Pancreas (tissue), 10 donors: ENCODE results near the gene PAM. TPM values are rescaled to one million over a fixed set of nuclear protein-coding genes. Genes with fewer than 3 reads are reported as not detected.

Experiments
- ATAC-seq, 4 donors: fragments of 200-7000 bp; cut with Tn5 transposase; one replicate each; pipeline versions ENCODE4 v1.8.0 to v1.9.1; 2020; ENCODE audit warnings: mild to moderate bottlenecking in 4 of 4, moderate library complexity in 4 of 4
- DNase-seq, 6 donors: peaks; one replicate each; pipeline ENCODE4 v3.0.0-alpha.2; 2020
- FAIRE-seq: peaks from 2 replicates; lab custom pipeline; 2012; peaks lifted over from hg19 to GRCh38; lab: Jason Lieb, UNC
- H3K27ac ChIP-seq, 4 donors: fragments of 200-600 bp; sonication (generic); 1 replicate in 3 of 4; 2 replicates in 1 of 4; pipeline versions ENCODE4 v1.5.0 to v1.8.0; 2020
- H3K27me3 ChIP-seq, 4 donors: fragments of 200-600 bp; one replicate each; pipeline ENCODE4 v1.8.0; 2021
- H3K36me3 ChIP-seq, 3 donors: fragments of 200-600 bp; sonication (generic) in 1 of 3; one replicate each; pipeline versions ENCODE4 v1.5.0 to v1.8.0; 2020 to 2021
- H3K4me1 ChIP-seq, 3 donors: fragments of 200-600 bp; one replicate each; pipeline ENCODE4 v1.8.0; 2021
- H3K4me3 ChIP-seq, 4 donors: fragments of 200-600 bp; sonication (generic) in 2 of 4; one replicate each; pipeline versions ENCODE4 v1.5.0 to v1.8.0; 2020 to 2021
- H3K9me3 ChIP-seq, 4 donors: fragments of 200-600 bp; one replicate each; pipeline ENCODE4 v1.8.0; 2021
- WGBS, 2 donors: extraction: QIAGEN DNeasy Blood & Tissue Kit; methylation state at CpG; one replicate each; pipeline ENCODE4 v1.1.7; 2013; 5-methylcytosine and 5-hydroxymethylcytosine counted together
- intact Hi-C, 3 donors: fragments of 100-400 bp; cut with DNase I; formaldehyde crosslinking; loops; one replicate each; pipeline versions ENCODE4 v1.11.1 to v1.14.2; 2022
- polyA plus RNA-seq, 2 donors: library from polyadenylated mRNA; stranded (reverse); fragments of 200-250 nt; gene quantifications; one replicate each; pipeline ENCODE4 v1.2.3, GENCODE V29; 2013
- total RNA-seq, 6 donors: library from RNA; stranded (reverse); fragmentation: NEBNext Ultra II Directional in 4 of 6; extraction: Animal tissue kit (Norgen Biotek cat#: 25700) in 4 of 6; gene quantifications; one replicate each; pipeline versions ENCODE4 v1.2.1 to v1.2.4, GENCODE V29; 2021 to 2023
- TF ChIP-seq, protein P1 (sequence below), 4 donors: fragments of 200-600 bp; sonication (generic) in 3 of 4; IDR thresholded peaks; one replicate each; pipeline versions ENCODE4 v1.5.0 to v1.8.0; 2021; ENCODE audit warnings: antibody characterized with exemption in 4 of 4
- donor health status: healthy with polysubstance abuse.
- donor health status: DM: no; HTN: no; CAD: no; lungs with moderate emphysema.
- donor health status: DM: no; HTN: no; CAD: no.
- donor health status: control.
- donor health status: control.
- donor health status: Bipolar disorder and iron deficiency.
- donor health status: DM: yes; HTN: yes; CAD: no.
- donor health status: DM: no; HTN: no; CAD: no.
- donor health status: DM: no; HTN: no; CAD: no.
- donor health status: DM: yes; HTN: yes; CAD: no.

Gene PAM
- total and polyA plus RNA-seq, 8 donors, result 47.0 to 242 (median 85.8) TPM

DNA sequence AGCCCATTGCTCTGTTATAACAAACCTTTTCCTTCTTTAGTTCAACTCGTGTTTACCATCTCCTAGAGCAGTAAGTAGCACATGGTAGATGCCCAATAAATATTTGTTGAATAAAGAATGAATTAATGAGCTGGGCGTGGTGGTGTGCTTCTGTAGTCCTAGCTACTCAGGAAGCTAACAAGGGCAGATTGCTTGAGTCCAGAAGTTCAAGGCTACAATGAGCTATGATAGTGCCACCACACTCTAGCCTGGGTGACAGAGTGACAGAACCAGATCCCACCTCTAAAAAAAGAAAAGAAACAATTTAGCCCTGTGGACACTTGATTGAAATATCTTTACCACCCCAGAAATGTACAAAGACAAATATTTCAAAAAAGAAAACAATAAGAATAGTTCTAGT, 14.6 kb upstream of the PAM start:
- Histone ChIP-seq H3K27me3 (no peaks in the 10 kb centered on the region), H3K36me3 (no peaks in the 10 kb centered on the region), H3K4me3 (no peak overlapping the region), H3K9me3 (no peaks in the 10 kb centered on the region), H3K4me1 (no peaks in the 10 kb centered on the region), H3K27ac (no peak overlapping the region)
- no peak for ATAC-seq
- 52 to 59% methylated on average over 2 of the region's 2 CpGs for WGBS, 2 donors
- FAIRE-seq, result no peak
- TF ChIP-seq, protein P1, sequence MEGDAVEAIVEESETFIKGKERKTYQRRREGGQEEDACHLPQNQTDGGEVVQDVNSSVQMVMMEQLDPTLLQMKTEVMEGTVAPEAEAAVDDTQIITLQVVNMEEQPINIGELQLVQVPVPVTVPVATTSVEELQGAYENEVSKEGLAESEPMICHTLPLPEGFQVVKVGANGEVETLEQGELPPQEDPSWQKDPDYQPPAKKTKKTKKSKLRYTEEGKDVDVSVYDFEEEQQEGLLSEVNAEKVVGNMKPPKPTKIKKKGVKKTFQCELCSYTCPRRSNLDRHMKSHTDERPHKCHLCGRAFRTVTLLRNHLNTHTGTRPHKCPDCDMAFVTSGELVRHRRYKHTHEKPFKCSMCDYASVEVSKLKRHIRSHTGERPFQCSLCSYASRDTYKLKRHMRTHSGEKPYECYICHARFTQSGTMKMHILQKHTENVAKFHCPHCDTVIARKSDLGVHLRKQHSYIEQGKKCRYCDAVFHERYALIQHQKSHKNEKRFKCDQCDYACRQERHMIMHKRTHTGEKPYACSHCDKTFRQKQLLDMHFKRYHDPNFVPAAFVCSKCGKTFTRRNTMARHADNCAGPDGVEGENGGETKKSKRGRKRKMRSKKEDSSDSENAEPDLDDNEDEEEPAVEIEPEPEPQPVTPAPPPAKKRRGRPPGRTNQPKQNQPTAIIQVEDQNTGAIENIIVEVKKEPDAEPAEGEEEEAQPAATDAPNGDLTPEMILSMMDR (IDR thresholded peaks at IDR 0.05), result no peak
- no peak for DNase-seq
- intact Hi-C loops, result no loop called here

DNA sequence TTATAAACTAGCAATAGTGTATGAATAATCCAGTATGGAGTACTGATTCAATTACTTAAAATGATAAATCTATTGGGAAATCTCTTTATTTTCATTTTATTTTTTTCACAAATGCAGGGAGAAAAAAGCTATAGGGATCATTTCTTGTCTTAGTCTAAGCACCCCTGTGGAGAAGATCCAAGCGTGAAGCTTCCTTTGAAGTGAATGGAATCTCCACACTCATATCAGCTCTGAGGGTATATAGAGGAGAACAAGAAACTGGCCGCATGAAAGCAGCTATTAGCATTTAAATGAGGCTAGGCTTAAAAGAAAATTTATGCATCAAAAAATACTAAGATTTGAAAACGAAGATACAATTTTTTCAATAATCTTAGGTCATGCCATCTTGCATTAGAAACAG, 12.9 kb upstream of the PAM start:
- intact Hi-C loops, result no loop called here
- H3K36me3 ChIP-seq, result no peaks in the 10 kb centered on the region
- DNase-seq (no peak), ATAC-seq (no peak), FAIRE-seq (no peak)
- H3K4me1 ChIP-seq, result no peaks in the 10 kb centered on the region
- H3K27me3 ChIP-seq, result no peaks in the 10 kb centered on the region
- H3K9me3 ChIP-seq, result no peaks in the 10 kb centered on the region
- no peak overlapping the region for H3K27ac ChIP-seq
- WGBS, 2 donors, result 75 to 81% methylated on average over 3 of the region's 3 CpGs
- TF ChIP-seq, protein P1 (IDR thresholded peaks at IDR 0.05), result no peak
- H3K4me3 ChIP-seq, result no peak overlapping the region

DNA sequence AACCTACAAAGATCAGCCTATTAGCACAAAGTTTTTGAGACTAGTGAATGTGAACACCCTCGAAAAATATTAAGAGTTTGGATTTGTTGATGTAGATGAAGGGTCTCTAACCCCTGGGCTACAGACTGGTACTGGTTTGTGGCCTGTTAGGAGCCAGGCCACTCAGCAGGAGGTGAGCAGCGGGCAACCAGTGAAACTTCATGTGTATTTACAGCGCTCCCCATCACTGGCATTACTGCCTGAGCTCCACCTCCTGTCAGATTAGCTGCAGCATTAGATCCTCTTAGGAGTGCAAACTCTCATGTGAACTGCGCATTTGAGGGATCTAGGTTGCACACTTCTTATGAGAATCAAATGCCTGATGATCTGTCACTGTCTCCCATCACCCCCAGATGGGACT, 11.2 kb upstream of the PAM start:
- Histone ChIP-seq H3K27me3 (no peaks in the 10 kb centered on the region), H3K27ac (no peak overlapping the region), H3K4me3 (no peak overlapping the region), H3K4me1 (no peaks in the 10 kb centered on the region), H3K36me3 (no peaks in the 10 kb centered on the region), H3K9me3 (no peaks in the 10 kb centered on the region)
- 84 to 85% methylated on average over 4 of the region's 4 CpGs for WGBS, 2 donors
- FAIRE-seq (no peak), DNase-seq (peak in 1 of 6 donors; percentile 15), ATAC-seq (no peak)
- TF ChIP-seq, protein P1 (IDR thresholded peaks at IDR 0.05), result no peak
- intact Hi-C loops, result no loop called here

DNA sequence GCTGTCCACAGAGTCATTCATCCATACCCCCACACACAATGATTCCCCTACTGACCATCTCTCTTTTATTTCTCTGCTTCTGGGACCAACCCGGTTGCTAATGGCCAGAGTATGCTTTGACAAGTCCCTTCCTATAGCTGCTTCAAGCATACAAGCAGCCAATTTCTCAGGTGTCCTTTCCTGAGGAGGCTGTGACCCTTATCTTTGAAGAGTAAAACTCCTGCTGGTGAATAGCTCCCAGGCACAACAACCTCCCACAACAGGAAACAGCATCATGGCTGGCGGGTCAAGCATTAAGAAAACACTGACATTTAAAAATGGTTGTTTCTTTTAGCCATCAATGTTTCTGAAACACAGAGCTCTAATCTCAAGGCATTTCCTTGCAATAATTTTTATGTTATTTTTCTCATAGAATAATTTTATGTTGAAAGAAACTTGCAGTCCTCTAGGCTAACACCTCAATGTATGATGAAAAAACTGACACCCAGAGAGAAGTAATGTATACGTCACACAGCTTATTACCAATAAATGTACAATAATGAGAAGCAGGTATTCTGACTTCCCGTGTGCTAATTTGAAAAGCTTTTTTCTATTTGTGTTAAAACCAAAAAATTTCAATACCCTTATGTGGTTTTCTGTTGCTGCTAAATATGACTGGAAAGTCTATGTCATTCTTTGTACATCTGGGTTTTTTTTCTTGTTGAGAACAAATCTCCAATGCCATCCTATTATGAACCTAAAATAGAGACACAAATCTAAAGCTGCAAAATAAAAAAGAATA, 7.5 kb upstream of the PAM start:
- no peaks in the 10 kb centered on the region for H3K4me1 ChIP-seq
- H3K27ac ChIP-seq, result no peak overlapping the region
- ATAC-seq (no peak), DNase-seq (no peak), FAIRE-seq (no peak)
- no peaks in the 10 kb centered on the region for H3K27me3 ChIP-seq
- no peak overlapping the region for H3K4me3 ChIP-seq
- WGBS, 2 donors, result 70 to 79% methylated on average over 4 of the region's 4 CpGs
- H3K9me3 ChIP-seq, result no peaks in the 10 kb centered on the region
- intact Hi-C loops, result no loop called here
- TF ChIP-seq, protein P1 (IDR thresholded peaks at IDR 0.05), result no peak
- no peaks in the 10 kb centered on the region for H3K36me3 ChIP-seq

DNA sequence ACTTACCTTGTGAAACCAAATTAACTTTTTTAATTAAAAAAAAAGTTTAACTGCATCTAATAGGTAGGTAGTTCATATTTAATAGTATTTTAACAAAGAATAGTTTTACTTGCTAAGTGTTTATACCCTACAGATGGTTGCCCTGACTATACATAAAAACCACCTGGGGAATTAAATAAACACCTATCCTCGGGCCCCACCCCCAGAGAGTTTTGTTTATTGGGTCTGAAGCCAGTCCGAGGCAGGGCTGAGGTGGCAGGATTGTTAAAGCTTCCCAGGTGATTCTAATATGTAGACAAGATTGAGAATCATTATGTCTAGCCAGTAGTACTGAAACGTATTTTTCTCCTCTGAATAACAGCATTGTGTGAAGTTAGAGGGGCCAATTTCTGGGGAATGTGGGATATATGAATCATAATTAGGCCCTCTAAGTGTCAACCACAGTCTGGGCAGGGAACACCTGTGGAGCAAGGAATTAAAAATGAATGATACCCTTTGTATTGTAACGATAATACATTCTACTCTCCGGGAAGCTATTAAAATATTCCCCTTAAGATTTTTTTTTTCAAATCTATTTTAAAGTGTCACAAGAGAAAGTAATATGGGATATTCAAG, 5.6 kb upstream of the PAM start:
- intact Hi-C loops, result no loop called here
- H3K27ac ChIP-seq, result no peak overlapping the region
- H3K9me3 ChIP-seq, result no peaks in the 10 kb centered on the region
- no peak for ATAC-seq
- no peaks in the 10 kb centered on the region for H3K36me3 ChIP-seq
- TF ChIP-seq, protein P1 (IDR thresholded peaks at IDR 0.05), result no peak
- FAIRE-seq, result no peak
- DNase-seq, result no peak
- H3K4me1 ChIP-seq, result no peaks in the 10 kb centered on the region
- H3K27me3 ChIP-seq, result no peaks in the 10 kb centered on the region
- 57 to 63% methylated on average over 5 of the region's 5 CpGs for WGBS, 2 donors
- H3K4me3 ChIP-seq, result no peak overlapping the region
